ENCODE data around the gene HOXB3.

The HOXB3 gene

GRCh38 chr17:48598736-48599135, 8.7 kb upstream of the HOXB3 start:
- ATAC-seq = no peak
- TF ChIP-seq POU6F1 (CRISPR knock-in tag; IDR thresholded peaks at IDR 0.05; ENCODE audit: borderline replicate concordance, low read depth) (no peak), ZNF565 (CRISPR knock-in tag; conservative IDR thresholded peaks at IDR 0.05; ENCODE audit: low read depth) (no peak), TOX (CRISPR knock-in tag; IDR thresholded peaks at IDR 0.05; ENCODE audit: borderline replicate concordance) (no peak), RARB (CRISPR knock-in tag; IDR thresholded peaks at IDR 0.05) (no peak), ZC3H10 (CRISPR knock-in tag; IDR thresholded peaks at IDR 0.05) (no peak), ZNF8 (CRISPR knock-in tag; IDR thresholded peaks at IDR 0.05) (no peak), ARNTL (CRISPR knock-in tag; IDR thresholded peaks at IDR 0.05; ENCODE audit: borderline replicate concordance, low read depth) (no peak), ISL1 (CRISPR knock-in tag; IDR thresholded peaks at IDR 0.05) (no peak), PPARA (CRISPR knock-in tag; IDR thresholded peaks at IDR 0.05; ENCODE audit: borderline replicate concordance) (no peak), GLIS3 (CRISPR knock-in tag; IDR thresholded peaks at IDR 0.05) (no peak), ZFP30 (CRISPR knock-in tag; IDR thresholded peaks at IDR 0.05) (no peak), TCF4 (CRISPR knock-in tag; IDR thresholded peaks at IDR 0.05; ENCODE audit: borderline replicate concordance) (no peak), CREB5 (CRISPR knock-in tag; IDR thresholded peaks at IDR 0.05; ENCODE audit: low read depth) (no peak)

GRCh38 chr17:48597778-48598631, 8.0 kb upstream of the HOXB3 start:
- ATAC-seq = no peak
- TF ChIP-seq POU6F1 (CRISPR knock-in tag; IDR thresholded peaks at IDR 0.05; ENCODE audit: borderline replicate concordance, low read depth) (no peak), ISL1 (CRISPR knock-in tag; IDR thresholded peaks at IDR 0.05) (no peak), ESRRG (CRISPR knock-in tag; IDR thresholded peaks at IDR 0.05) (no peak)

GRCh38 chr17:48597528-48597777, 7.4 kb upstream of the HOXB3 start:
- TF ChIP-seq RARB (CRISPR knock-in tag; IDR thresholded peaks at IDR 0.05) (no peak), ESRRG (CRISPR knock-in tag; IDR thresholded peaks at IDR 0.05) (no peak)
- no peak for ATAC-seq

GRCh38 chr17:48596735-48597527, 6.9 kb upstream of the HOXB3 start:
- TF ChIP-seq CSRNP3 (CRISPR knock-in tag; IDR thresholded peaks at IDR 0.05) = no peak
- no peak for TF ChIP-seq GLIS3 (CRISPR knock-in tag; IDR thresholded peaks at IDR 0.05)
- no peak for TF ChIP-seq TCF4 (CRISPR knock-in tag; IDR thresholded peaks at IDR 0.05; ENCODE audit: borderline replicate concordance)
- TF ChIP-seq PATZ1 (CRISPR knock-in tag; IDR thresholded peaks at IDR 0.05; ENCODE audit: borderline replicate concordance) = no peak
- TF ChIP-seq ESRRG (CRISPR knock-in tag; IDR thresholded peaks at IDR 0.05) = no peak
- TF ChIP-seq BACH2 (CRISPR knock-in tag; IDR thresholded peaks at IDR 0.05; ENCODE audit: borderline replicate concordance) = no peak
- no peak for TF ChIP-seq OSR1 (CRISPR knock-in tag; IDR thresholded peaks at IDR 0.05)
- TF ChIP-seq ZC3H10 (CRISPR knock-in tag; IDR thresholded peaks at IDR 0.05) = no peak
- no peak for TF ChIP-seq RARB (CRISPR knock-in tag; IDR thresholded peaks at IDR 0.05)
- TF ChIP-seq ZNF70 (CRISPR knock-in tag; IDR thresholded peaks at IDR 0.05) = no peak
- TF ChIP-seq ZNF565 (CRISPR knock-in tag; conservative IDR thresholded peaks at IDR 0.05; ENCODE audit: low read depth) = no peak
- TF ChIP-seq ISL1 (CRISPR knock-in tag; IDR thresholded peaks at IDR 0.05) = no peak
- TF ChIP-seq ZFP3 (CRISPR knock-in tag; IDR thresholded peaks at IDR 0.05) = no peak
- no peak for TF ChIP-seq POU6F1 (CRISPR knock-in tag; IDR thresholded peaks at IDR 0.05; ENCODE audit: borderline replicate concordance, low read depth)
- TF ChIP-seq ZFP30 (CRISPR knock-in tag; IDR thresholded peaks at IDR 0.05) = no peak
- TF ChIP-seq CSDC2 (CRISPR knock-in tag; IDR thresholded peaks at IDR 0.05) = no peak
- TF ChIP-seq ZNF8 (CRISPR knock-in tag; IDR thresholded peaks at IDR 0.05) = no peak
- no peak for ATAC-seq

All from SK-N-SH treated with all-trans-retinoic acid at 6 μM for 48 hours (cell line).